Measurements from ENCODE around the gene OTULIN. TPM values are rescaled to one million over a fixed set of nuclear protein-coding genes. Genes with fewer than 3 reads are reported as not detected.

The OTULIN gene
- total and polyA plus RNA-seq, 4 donors, result 8.6 to 44.4 (median 12.1) TPM

DNA sequence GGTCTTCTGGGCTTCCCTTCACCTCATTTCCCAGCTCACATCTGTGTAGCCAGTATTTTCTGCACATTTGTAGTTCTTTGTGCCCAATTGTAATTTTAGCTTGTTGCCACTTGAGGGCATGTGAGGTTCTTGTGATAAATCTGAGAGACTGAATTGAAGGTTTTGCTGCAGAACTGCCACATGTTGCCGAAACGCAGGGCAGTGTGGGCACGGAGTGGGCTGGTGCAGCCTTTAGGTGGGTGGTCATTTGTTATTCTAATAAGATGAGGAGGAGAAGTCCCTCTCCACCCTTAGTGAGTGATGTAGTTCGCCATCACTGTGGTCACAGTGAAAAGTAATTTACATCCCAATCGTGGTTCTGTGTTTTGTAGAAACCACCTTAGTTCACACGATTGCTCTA is 21.2 kb downstream of the OTULIN start:
- Histone ChIP-seq H3K36me3 (ENCODE audit: control insufficient read depth in 4 of 4, insufficient read depth in 3 of 4, low read depth in 1 of 4, low read length in 3 of 4) (peaks cover 6 to 48% (median 44%) of the 10 kb centered on the region in 4 donors), H3K27ac (ENCODE audit: low read depth in 1 of 2, low read length in 2 of 2) (peak overlapping the region; percentile 82 to 91), H3K4me3 (ENCODE audit: low read depth in 1 of 3, low read length in 3 of 3) (no peak overlapping the region), H3K9ac (ENCODE audit: low read depth in 1 of 2, low read length in 2 of 2) (peak overlapping the region; percentile 44 to 79), H3K27me3 (ENCODE audit: control insufficient read depth in 4 of 4, insufficient read depth in 4 of 4, low read length in 3 of 4) (no peaks in the 10 kb centered on the region), H3K9me3 (ENCODE audit: control insufficient read depth in 4 of 4, low read length in 3 of 4) (peaks cover 0 to 7% (median 5%) of the 10 kb centered on the region in 4 donors), H3K4me1 (ENCODE audit: control insufficient read depth in 4 of 4, insufficient read depth in 4 of 4, low read length in 3 of 4) (peaks cover 0 to 34% (median 24%) of the 10 kb centered on the region in 4 donors)
- TF ChIP-seq FOXA2 (IDR thresholded peaks at IDR 0.05) (no peak), RXRA (IDR thresholded peaks at IDR 0.05) (peak in 1 of 2 donors; percentile 50), RAD21 (IDR thresholded peaks at IDR 0.05) (peak; percentile 88 to 91)
- TF ChIP-seq, protein P1, sequence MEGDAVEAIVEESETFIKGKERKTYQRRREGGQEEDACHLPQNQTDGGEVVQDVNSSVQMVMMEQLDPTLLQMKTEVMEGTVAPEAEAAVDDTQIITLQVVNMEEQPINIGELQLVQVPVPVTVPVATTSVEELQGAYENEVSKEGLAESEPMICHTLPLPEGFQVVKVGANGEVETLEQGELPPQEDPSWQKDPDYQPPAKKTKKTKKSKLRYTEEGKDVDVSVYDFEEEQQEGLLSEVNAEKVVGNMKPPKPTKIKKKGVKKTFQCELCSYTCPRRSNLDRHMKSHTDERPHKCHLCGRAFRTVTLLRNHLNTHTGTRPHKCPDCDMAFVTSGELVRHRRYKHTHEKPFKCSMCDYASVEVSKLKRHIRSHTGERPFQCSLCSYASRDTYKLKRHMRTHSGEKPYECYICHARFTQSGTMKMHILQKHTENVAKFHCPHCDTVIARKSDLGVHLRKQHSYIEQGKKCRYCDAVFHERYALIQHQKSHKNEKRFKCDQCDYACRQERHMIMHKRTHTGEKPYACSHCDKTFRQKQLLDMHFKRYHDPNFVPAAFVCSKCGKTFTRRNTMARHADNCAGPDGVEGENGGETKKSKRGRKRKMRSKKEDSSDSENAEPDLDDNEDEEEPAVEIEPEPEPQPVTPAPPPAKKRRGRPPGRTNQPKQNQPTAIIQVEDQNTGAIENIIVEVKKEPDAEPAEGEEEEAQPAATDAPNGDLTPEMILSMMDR (IDR thresholded peaks at IDR 0.05; ENCODE audit: low read depth, low read length, missing input control), result peak; percentile 71
- DNase-seq (ENCODE audit: low spot score), result no peak
- WGBS, result 38% methylated on average over 6 of the region's 6 CpGs

DNA sequence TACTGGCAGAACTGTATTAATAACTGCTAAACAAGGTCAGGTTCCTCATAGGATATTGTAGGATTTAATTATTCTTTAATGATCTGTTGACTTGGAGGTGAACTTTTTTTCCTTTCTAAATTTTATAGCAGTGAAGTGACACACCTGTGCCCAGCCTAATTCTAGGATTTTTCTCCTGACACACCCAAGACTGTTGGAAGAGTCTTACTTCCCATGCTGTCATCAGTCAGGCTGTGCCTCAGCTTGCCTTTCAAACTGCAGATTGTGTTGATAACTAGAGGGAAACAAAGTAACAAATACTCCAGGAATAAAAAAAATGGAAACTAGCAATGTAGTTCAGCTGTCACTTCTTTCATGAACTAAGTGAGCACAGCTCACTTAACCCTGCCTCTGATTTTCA is 22.0 kb downstream of the OTULIN start:
- H3K9me3 ChIP-seq (ENCODE audit: control insufficient read depth in 4 of 4, low read length in 3 of 4), result peaks cover 0 to 7% (median 5%) of the 10 kb centered on the region in 4 donors
- H3K36me3 ChIP-seq (ENCODE audit: control insufficient read depth in 4 of 4, insufficient read depth in 3 of 4, low read depth in 1 of 4, low read length in 3 of 4), result peaks cover 5 to 49% (median 46%) of the 10 kb centered on the region in 4 donors
- H3K4me3 ChIP-seq (ENCODE audit: low read depth in 1 of 3, low read length in 3 of 3), result no peak overlapping the region
- H3K4me1 ChIP-seq (ENCODE audit: control insufficient read depth in 4 of 4, insufficient read depth in 4 of 4, low read length in 3 of 4), result peaks cover 0 to 34% (median 24%) of the 10 kb centered on the region in 4 donors
- H3K9ac ChIP-seq (ENCODE audit: low read depth in 1 of 2, low read length in 2 of 2), result no peak overlapping the region
- DNase-seq (ENCODE audit: low spot score), result no peak
- no peak overlapping the region for H3K27ac ChIP-seq (ENCODE audit: low read depth in 1 of 2, low read length in 2 of 2)
- H3K27me3 ChIP-seq (ENCODE audit: control insufficient read depth in 4 of 4, insufficient read depth in 4 of 4, low read length in 3 of 4), result no peaks in the 10 kb centered on the region
- TF ChIP-seq JUND (IDR thresholded peaks at IDR 0.05), result no peak
- no peak for TF ChIP-seq GABPA (IDR thresholded peaks at IDR 0.05 in 1 of 2, conservative IDR thresholded peaks at IDR 0.05 in 1 of 2)
- TF ChIP-seq, protein P2, sequence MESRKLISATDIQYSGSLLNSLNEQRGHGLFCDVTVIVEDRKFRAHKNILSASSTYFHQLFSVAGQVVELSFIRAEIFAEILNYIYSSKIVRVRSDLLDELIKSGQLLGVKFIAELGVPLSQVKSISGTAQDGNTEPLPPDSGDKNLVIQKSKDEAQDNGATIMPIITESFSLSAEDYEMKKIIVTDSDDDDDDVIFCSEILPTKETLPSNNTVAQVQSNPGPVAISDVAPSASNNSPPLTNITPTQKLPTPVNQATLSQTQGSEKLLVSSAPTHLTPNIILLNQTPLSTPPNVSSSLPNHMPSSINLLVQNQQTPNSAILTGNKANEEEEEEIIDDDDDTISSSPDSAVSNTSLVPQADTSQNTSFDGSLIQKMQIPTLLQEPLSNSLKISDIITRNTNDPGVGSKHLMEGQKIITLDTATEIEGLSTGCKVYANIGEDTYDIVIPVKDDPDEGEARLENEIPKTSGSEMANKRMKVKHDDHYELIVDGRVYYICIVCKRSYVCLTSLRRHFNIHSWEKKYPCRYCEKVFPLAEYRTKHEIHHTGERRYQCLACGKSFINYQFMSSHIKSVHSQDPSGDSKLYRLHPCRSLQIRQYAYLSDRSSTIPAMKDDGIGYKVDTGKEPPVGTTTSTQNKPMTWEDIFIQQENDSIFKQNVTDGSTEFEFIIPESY (IDR thresholded peaks at IDR 0.05), result no peak
- no peak for TF ChIP-seq HNF4A (conservative IDR thresholded peaks at IDR 0.05)
- TF ChIP-seq, protein P3, sequence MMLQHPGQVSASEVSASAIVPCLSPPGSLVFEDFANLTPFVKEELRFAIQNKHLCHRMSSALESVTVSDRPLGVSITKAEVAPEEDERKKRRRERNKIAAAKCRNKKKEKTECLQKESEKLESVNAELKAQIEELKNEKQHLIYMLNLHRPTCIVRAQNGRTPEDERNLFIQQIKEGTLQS (IDR thresholded peaks at IDR 0.05), result no peak
- no peak for TF ChIP-seq TAF1 (conservative IDR thresholded peaks at IDR 0.05)
- no peak for TF ChIP-seq YY1 (IDR thresholded peaks at IDR 0.05)
- no peak for TF ChIP-seq HNF4G (IDR thresholded peaks at IDR 0.05)
- no peak for TF ChIP-seq NR2F2 (IDR thresholded peaks at IDR 0.05)

DNA sequence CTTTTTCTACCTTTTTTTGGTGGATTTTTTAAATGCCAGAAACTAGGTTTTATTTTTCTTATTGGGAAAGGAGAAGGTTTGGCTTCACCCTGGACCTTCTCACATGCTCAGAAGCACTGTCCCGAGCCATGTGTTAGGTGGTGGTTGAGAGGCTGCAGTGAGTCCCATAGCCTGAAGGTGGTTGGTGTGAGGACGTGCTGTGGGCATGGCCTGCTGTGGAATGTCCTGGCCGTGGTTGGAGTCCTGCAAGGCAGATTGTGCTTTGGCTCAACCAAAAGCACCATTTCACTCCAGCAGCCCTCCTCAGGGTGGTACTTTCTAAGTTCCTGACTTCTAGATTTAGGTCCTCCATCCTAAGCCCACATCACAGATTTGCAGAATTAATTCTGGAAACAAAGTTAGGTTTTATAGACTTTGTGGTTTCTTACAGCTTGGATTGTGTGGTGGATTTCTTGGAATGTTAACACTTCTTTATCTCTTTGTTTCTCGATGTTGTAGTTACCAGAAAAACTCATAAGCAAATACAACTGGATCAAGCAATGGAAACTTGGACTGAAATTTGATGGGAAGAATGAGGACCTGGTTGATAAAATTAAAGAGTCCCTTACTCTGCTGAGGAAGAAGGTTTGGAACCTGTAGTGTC is 22.6 kb downstream of the OTULIN start:
- Histone ChIP-seq H3K27ac (ENCODE audit: low read depth in 1 of 2, low read length in 2 of 2) (no peak overlapping the region), H3K36me3 (ENCODE audit: control insufficient read depth in 4 of 4, insufficient read depth in 3 of 4, low read depth in 1 of 4, low read length in 3 of 4) (peaks cover 5 to 50% (median 46%) of the 10 kb centered on the region in 4 donors), H3K9me3 (ENCODE audit: control insufficient read depth in 4 of 4, low read length in 3 of 4) (peaks cover 0 to 7% (median 5%) of the 10 kb centered on the region in 4 donors), H3K4me3 (ENCODE audit: low read depth in 1 of 3, low read length in 3 of 3) (no peak overlapping the region), H3K9ac (ENCODE audit: low read depth in 1 of 2, low read length in 2 of 2) (no peak overlapping the region), H3K4me1 (ENCODE audit: control insufficient read depth in 4 of 4, insufficient read depth in 4 of 4, low read length in 3 of 4) (peaks cover 0 to 34% (median 24%) of the 10 kb centered on the region in 4 donors), H3K27me3 (ENCODE audit: control insufficient read depth in 4 of 4, insufficient read depth in 4 of 4, low read length in 3 of 4) (no peaks in the 10 kb centered on the region)
- WGBS, result 70% methylated on average over 4 of the region's 4 CpGs
- TF ChIP-seq RAD21 (IDR thresholded peaks at IDR 0.05) (no peak), HNF4G (IDR thresholded peaks at IDR 0.05) (no peak), GABPA (IDR thresholded peaks at IDR 0.05 in 1 of 2, conservative IDR thresholded peaks at IDR 0.05 in 1 of 2) (no peak)
- TF ChIP-seq, protein P2 (IDR thresholded peaks at IDR 0.05), result no peak
- no peak for DNase-seq (ENCODE audit: low spot score)

Data from liver (tissue), 9 donors.